ENCODE results near the gene GTF2F1.
A peak's percentile ranks its signal among the peaks of the same experiment; 100 is the strongest.

Gene GTF2F1

GRCh38 chr19:6416658-6417405 lies 23.9 kb upstream of the GTF2F1 start:
- Histone ChIP-seq H3K36me3 (ENCODE audit: control insufficient read depth in 2 of 2, insufficient read depth in 2 of 2, low read length in 2 of 2) (peaks cover 64 to 70% of the 10 kb centered on the region in 2 donors), H3K4me3 (ENCODE audit: low read length in 2 of 2) (no peak overlapping the region), H3K27me3 (ENCODE audit: control insufficient read depth in 2 of 2, insufficient read depth in 2 of 2, low read length in 2 of 2) (no peaks in the 10 kb centered on the region), H3K9ac (ENCODE audit: low read depth in 1 of 2, low read length in 2 of 2) (no peak overlapping the region), H3K4me1 (ENCODE audit: control insufficient read depth in 2 of 2, insufficient read depth in 2 of 2, low read length in 2 of 2) (peaks cover 0 to 5% of the 10 kb centered on the region in 2 donors), H3K27ac (ENCODE audit: low read depth in 2 of 2, low read length in 2 of 2) (no peak overlapping the region), H3K9me3 (ENCODE audit: control insufficient read depth in 2 of 2, low read length in 2 of 2) (no peaks in the 10 kb centered on the region)

- no peaks in the 10 kb centered on the region for H3K9me3 ChIP-seq (ENCODE audit: control insufficient read depth in 2 of 2, low read length in 2 of 2)
- H3K27me3 ChIP-seq (ENCODE audit: control insufficient read depth in 2 of 2, insufficient read depth in 2 of 2, low read length in 2 of 2): no peaks in the 10 kb centered on the region
- H3K9ac ChIP-seq (ENCODE audit: low read depth in 1 of 2, low read length in 2 of 2): no peak overlapping the region
- peaks cover 54 to 62% of the 10 kb centered on the region in 2 donors for H3K36me3 ChIP-seq (ENCODE audit: control insufficient read depth in 2 of 2, insufficient read depth in 2 of 2, low read length in 2 of 2)
- H3K4me1 ChIP-seq (ENCODE audit: control insufficient read depth in 2 of 2, insufficient read depth in 2 of 2, low read length in 2 of 2): peaks cover 0 to 4% of the 10 kb centered on the region in 2 donors
- no peak overlapping the region for H3K4me3 ChIP-seq (ENCODE audit: low read length in 2 of 2)
- H3K27ac ChIP-seq (ENCODE audit: low read depth in 2 of 2, low read length in 2 of 2): no peak overlapping the region
These were observed 22.7 kb upstream of the GTF2F1 start for GRCh38 chr19:6415591-6416190.

- peaks cover 50 to 55% of the 10 kb centered on the region in 2 donors for H3K36me3 ChIP-seq (ENCODE audit: control insufficient read depth in 2 of 2, insufficient read depth in 2 of 2, low read length in 2 of 2)
These were observed 22.0 kb upstream of the GTF2F1 start for GRCh38 chr19:6414793-6415590.

GRCh38 chr19:6413721-6414643 lies 21.0 kb upstream of the GTF2F1 start:
- Histone ChIP-seq H3K4me3 (ENCODE audit: low read length in 2 of 2) (no peak overlapping the region), H3K27me3 (ENCODE audit: control insufficient read depth in 2 of 2, insufficient read depth in 2 of 2, low read length in 2 of 2) (no peaks in the 10 kb centered on the region), H3K9ac (ENCODE audit: low read depth in 1 of 2, low read length in 2 of 2) (no peak overlapping the region), H3K36me3 (ENCODE audit: control insufficient read depth in 2 of 2, insufficient read depth in 2 of 2, low read length in 2 of 2) (peaks cover 40 to 45% of the 10 kb centered on the region in 2 donors), H3K9me3 (ENCODE audit: control insufficient read depth in 2 of 2, low read length in 2 of 2) (no peaks in the 10 kb centered on the region), H3K27ac (ENCODE audit: low read depth in 2 of 2, low read length in 2 of 2) (no peak overlapping the region), H3K4me1 (ENCODE audit: control insufficient read depth in 2 of 2, insufficient read depth in 2 of 2, low read length in 2 of 2) (peaks cover 0 to 4% of the 10 kb centered on the region in 2 donors)

More at GRCh38 chr19:6414793-6415590, 22.0 kb upstream of the GTF2F1 start:
- H3K27ac ChIP-seq (ENCODE audit: low read depth in 2 of 2, low read length in 2 of 2): no peak overlapping the region
- H3K27me3 ChIP-seq (ENCODE audit: control insufficient read depth in 2 of 2, insufficient read depth in 2 of 2, low read length in 2 of 2): no peaks in the 10 kb centered on the region
- H3K4me3 ChIP-seq (ENCODE audit: low read length in 2 of 2): no peak overlapping the region
- no peak overlapping the region for H3K9ac ChIP-seq (ENCODE audit: low read depth in 1 of 2, low read length in 2 of 2)
- no peaks in the 10 kb centered on the region for H3K9me3 ChIP-seq (ENCODE audit: control insufficient read depth in 2 of 2, low read length in 2 of 2)
- peaks cover 0 to 4% of the 10 kb centered on the region in 2 donors for H3K4me1 ChIP-seq (ENCODE audit: control insufficient read depth in 2 of 2, insufficient read depth in 2 of 2, low read length in 2 of 2)

GRCh38 chr19:6413291-6413690 lies 20.3 kb upstream of the GTF2F1 start:
- H3K4me1 ChIP-seq (ENCODE audit: control insufficient read depth in 2 of 2, insufficient read depth in 2 of 2, low read length in 2 of 2): peaks cover 0 to 4% of the 10 kb centered on the region in 2 donors
- no peaks in the 10 kb centered on the region for H3K9me3 ChIP-seq (ENCODE audit: control insufficient read depth in 2 of 2, low read length in 2 of 2)
- H3K27me3 ChIP-seq (ENCODE audit: control insufficient read depth in 2 of 2, insufficient read depth in 2 of 2, low read length in 2 of 2): no peaks in the 10 kb centered on the region
- H3K36me3 ChIP-seq (ENCODE audit: control insufficient read depth in 2 of 2, insufficient read depth in 2 of 2, low read length in 2 of 2): peaks cover 33 to 38% of the 10 kb centered on the region in 2 donors
- H3K4me3 ChIP-seq (ENCODE audit: low read length in 2 of 2): no peak overlapping the region
- H3K27ac ChIP-seq (ENCODE audit: low read depth in 2 of 2, low read length in 2 of 2): no peak overlapping the region
- H3K9ac ChIP-seq (ENCODE audit: low read depth in 1 of 2, low read length in 2 of 2): no peak overlapping the region

GRCh38 chr19:6412447-6413091 lies 19.6 kb upstream of the GTF2F1 start:
- no peaks in the 10 kb centered on the region for H3K27me3 ChIP-seq (ENCODE audit: control insufficient read depth in 2 of 2, insufficient read depth in 2 of 2, low read length in 2 of 2)
- H3K27ac ChIP-seq (ENCODE audit: low read depth in 2 of 2, low read length in 2 of 2): peak overlapping the region in 1 of 2 donors; percentile 28
- peaks cover 27 to 31% of the 10 kb centered on the region in 2 donors for H3K36me3 ChIP-seq (ENCODE audit: control insufficient read depth in 2 of 2, insufficient read depth in 2 of 2, low read length in 2 of 2)
- H3K4me3 ChIP-seq (ENCODE audit: low read length in 2 of 2): no peak overlapping the region
- peak overlapping the region in 1 of 2 donors; percentile 45 for H3K9ac ChIP-seq (ENCODE audit: low read depth in 1 of 2, low read length in 2 of 2)
- peaks cover 0 to 4% of the 10 kb centered on the region in 2 donors for H3K4me1 ChIP-seq (ENCODE audit: control insufficient read depth in 2 of 2, insufficient read depth in 2 of 2, low read length in 2 of 2)
- no peaks in the 10 kb centered on the region for H3K9me3 ChIP-seq (ENCODE audit: control insufficient read depth in 2 of 2, low read length in 2 of 2)

- Histone ChIP-seq H3K36me3 (ENCODE audit: control insufficient read depth in 2 of 2, insufficient read depth in 2 of 2, low read length in 2 of 2) (peaks cover 22 to 26% of the 10 kb centered on the region in 2 donors), H3K9me3 (ENCODE audit: control insufficient read depth in 2 of 2, low read length in 2 of 2) (no peaks in the 10 kb centered on the region), H3K4me1 (ENCODE audit: control insufficient read depth in 2 of 2, insufficient read depth in 2 of 2, low read length in 2 of 2) (peaks cover 0 to 4% of the 10 kb centered on the region in 2 donors), H3K27ac (ENCODE audit: low read depth in 2 of 2, low read length in 2 of 2) (no peak overlapping the region), H3K9ac (ENCODE audit: low read depth in 1 of 2, low read length in 2 of 2) (no peak overlapping the region), H3K27me3 (ENCODE audit: control insufficient read depth in 2 of 2, insufficient read depth in 2 of 2, low read length in 2 of 2) (no peaks in the 10 kb centered on the region), H3K4me3 (ENCODE audit: low read length in 2 of 2) (no peak overlapping the region)
These were observed 19.1 kb upstream of the GTF2F1 start for GRCh38 chr19:6412061-6412446.

GRCh38 chr19:6409346-6409745 lies 16.4 kb upstream of the GTF2F1 start:
- Histone ChIP-seq H3K9me3 (ENCODE audit: control insufficient read depth in 2 of 2, low read length in 2 of 2) (no peaks in the 10 kb centered on the region), H3K27ac (ENCODE audit: low read depth in 2 of 2, low read length in 2 of 2) (no peak overlapping the region), H3K9ac (ENCODE audit: low read depth in 1 of 2, low read length in 2 of 2) (no peak overlapping the region), H3K27me3 (ENCODE audit: control insufficient read depth in 2 of 2, insufficient read depth in 2 of 2, low read length in 2 of 2) (no peaks in the 10 kb centered on the region), H3K36me3 (ENCODE audit: control insufficient read depth in 2 of 2, insufficient read depth in 2 of 2, low read length in 2 of 2) (peaks cover 3 to 4% of the 10 kb centered on the region in 2 donors), H3K4me1 (ENCODE audit: control insufficient read depth in 2 of 2, insufficient read depth in 2 of 2, low read length in 2 of 2) (peaks cover 0 to 4% of the 10 kb centered on the region in 2 donors), H3K4me3 (ENCODE audit: low read length in 2 of 2) (no peak overlapping the region)

GRCh38 chr19:6406401-6406800 lies 13.4 kb upstream of the GTF2F1 start:
- H3K4me1 ChIP-seq (ENCODE audit: control insufficient read depth in 2 of 2, insufficient read depth in 2 of 2, low read length in 2 of 2): peaks cover 4 to 11% of the 10 kb centered on the region in 2 donors
- H3K4me3 ChIP-seq (ENCODE audit: low read length in 2 of 2): no peak overlapping the region
- no peak overlapping the region for H3K27ac ChIP-seq (ENCODE audit: low read depth in 2 of 2, low read length in 2 of 2)
- H3K9me3 ChIP-seq (ENCODE audit: control insufficient read depth in 2 of 2, low read length in 2 of 2): no peaks in the 10 kb centered on the region
- no peak overlapping the region for H3K9ac ChIP-seq (ENCODE audit: low read depth in 1 of 2, low read length in 2 of 2)
- H3K36me3 ChIP-seq (ENCODE audit: control insufficient read depth in 2 of 2, insufficient read depth in 2 of 2, low read length in 2 of 2): no peaks in the 10 kb centered on the region
- H3K27me3 ChIP-seq (ENCODE audit: control insufficient read depth in 2 of 2, insufficient read depth in 2 of 2, low read length in 2 of 2): no peaks in the 10 kb centered on the region

Measured in mucosa of rectum (tissue), 2 donors.